OCI-LY7 (cell line): ENCODE measurements around the gene MED22. TPM values are rescaled to one million over a fixed set of nuclear protein-coding genes. Genes with fewer than 3 reads are reported as not detected.

ENCODE experiments used
- BruUV-seq: library from RNA; stranded (reverse); fragments of 400-500 nt; replicated peaks from 2 replicates; lab custom pipeline; 2021; lab: Mats Ljungman, UMichigan
- CTCF ChIA-PET: fragments of 300-600 bp; sonication (Branson Sonifier 250); formaldehyde crosslinking; loops from one replicate; lab custom pipeline; 2022; ENCODE audit warnings: antibody characterized with exemption; ENCODE audit not compliant: unreplicated experiment; lab: Charles Lee
- POLR2A ChIA-PET: fragments of 300-600 bp; sonication (Branson Sonifier 250); formaldehyde crosslinking; loops from one replicate; lab custom pipeline; 2022; ENCODE audit warnings: antibody characterized with exemption; lab: Charles Lee
- DNase-seq: peaks from one replicate; pipeline ENCODE4 v3.0.0-alpha.2; 2015; ENCODE audit warnings: low spot score
- H2AFZ ChIP-seq: fragments of 200-600 bp; sonication (generic), shearing (Covaris generic); 2 replicates; pipeline ENCODE4 v1.6.1; 2014; ENCODE audit warnings: mild to moderate bottlenecking, antibody characterized with exemption, low read length, moderate library complexity
- H3K27ac ChIP-seq: fragments of 200-600 bp; sonication (generic); 2 replicates; pipeline ENCODE4 v1.5.1; 2014; ENCODE audit warnings: mixed run types, low read depth, mild to moderate bottlenecking, moderate library complexity, low read length, inconsistent platforms; ENCODE audit not compliant: poor library complexity, severe bottlenecking
- H3K36me3 ChIP-seq: fragments of 200-600 bp; sonication (generic); 2 replicates; pipeline ENCODE4 v1.6.1; 2014; ENCODE audit warnings: mild to moderate bottlenecking, antibody characterized with exemption, low read length, moderate library complexity, mixed read lengths; ENCODE audit not compliant: insufficient read depth
- H3K4me1 ChIP-seq: fragments of 200-600 bp; sonication (generic); 2 replicates; pipeline ENCODE4 v1.5.1; 2014; ENCODE audit warnings: mild to moderate bottlenecking, low read length; ENCODE audit not compliant: insufficient read depth, poor library complexity, severe bottlenecking
- H3K4me2 ChIP-seq: fragments of 200-600 bp; sonication (generic); 2 replicates; pipeline ENCODE4 v1.6.1; 2014; ENCODE audit warnings: mild to moderate bottlenecking, low read length
- H3K4me3 ChIP-seq: fragments of 200-600 bp; sonication (generic); 2 replicates; pipeline ENCODE4 v1.5.1; 2014; ENCODE audit warnings: mild to moderate bottlenecking, low read depth, low read length; ENCODE audit not compliant: poor library complexity, severe bottlenecking
- H3K79me2 ChIP-seq: fragments of 200-600 bp; sonication (generic); 2 replicates; pipeline ENCODE4 v1.6.1; 2016; ENCODE audit warnings: low read depth, mild to moderate bottlenecking, low read length, moderate library complexity, mixed read lengths; ENCODE audit not compliant: insufficient read depth
- H3K9me2 ChIP-seq: fragments of 200-600 bp; sonication (generic); 2 replicates; pipeline ENCODE4 v1.6.1; 2016; ENCODE audit warnings: mild to moderate bottlenecking, low read length, mixed read lengths; ENCODE audit not compliant: insufficient read depth
- H3K9me3 ChIP-seq: fragments of 200-600 bp; sonication (generic); 2 replicates; pipeline ENCODE4 v1.6.1; 2014; ENCODE audit warnings: mild to moderate bottlenecking, mixed run types, low read length, mixed read lengths
- H4K20me1 ChIP-seq: fragments of 200-600 bp; sonication (generic); 2 replicates; pipeline ENCODE4 v1.6.1; 2014; ENCODE audit warnings: mild to moderate bottlenecking, antibody characterized with exemption, low read length, moderate library complexity, mixed read lengths; ENCODE audit not compliant: insufficient read depth
- EZH2phosphoT487 ChIP-seq: fragments of 200-600 bp; sonication (generic); IDR thresholded peaks from 2 replicates; pipeline ENCODE4 v1.6.1; 2018; ENCODE audit warnings: low read depth, borderline replicate concordance, mild to moderate bottlenecking, mixed run types, antibody characterized with exemption, low read length, moderate library complexity, mixed read lengths
- intact Hi-C: fragments of 100-400 bp; cut with micrococcal nuclease; formaldehyde crosslinking; loops from one replicate; pipeline ENCODE4 v1.10.0; 2022; ENCODE audit not compliant: unreplicated experiment
- total RNA-seq, 2 experiments: library from RNA; depleted of rRNA in 1 of 2; stranded (reverse); fragments of >200 nt in 1 of 2; shearing (Covaris generic) in 1 of 2; gene quantifications; 2 replicates each; pipeline ENCODE4 v1.2.3, GENCODE V29; 2014 to 2022
- TF ChIP-seq, protein P1 (sequence below): fragments of 200-600 bp; sonication (generic); conservative IDR thresholded peaks from 2 replicates; pipeline ENCODE4 v1.5.1; 2014; ENCODE audit warnings: mild to moderate bottlenecking, antibody characterized with exemption, low read length, moderate library complexity, mixed read lengths

Gene MED22
- total RNA-seq, 2 experiments from 2014 or later, result 52.0 to 62.1 TPM

- no peaks in the 10 kb centered on the region for H3K4me1 ChIP-seq
- BruUV-seq, result no TSS peak
- intact Hi-C loops, result no loop called here
- TF ChIP-seq, protein P1, sequence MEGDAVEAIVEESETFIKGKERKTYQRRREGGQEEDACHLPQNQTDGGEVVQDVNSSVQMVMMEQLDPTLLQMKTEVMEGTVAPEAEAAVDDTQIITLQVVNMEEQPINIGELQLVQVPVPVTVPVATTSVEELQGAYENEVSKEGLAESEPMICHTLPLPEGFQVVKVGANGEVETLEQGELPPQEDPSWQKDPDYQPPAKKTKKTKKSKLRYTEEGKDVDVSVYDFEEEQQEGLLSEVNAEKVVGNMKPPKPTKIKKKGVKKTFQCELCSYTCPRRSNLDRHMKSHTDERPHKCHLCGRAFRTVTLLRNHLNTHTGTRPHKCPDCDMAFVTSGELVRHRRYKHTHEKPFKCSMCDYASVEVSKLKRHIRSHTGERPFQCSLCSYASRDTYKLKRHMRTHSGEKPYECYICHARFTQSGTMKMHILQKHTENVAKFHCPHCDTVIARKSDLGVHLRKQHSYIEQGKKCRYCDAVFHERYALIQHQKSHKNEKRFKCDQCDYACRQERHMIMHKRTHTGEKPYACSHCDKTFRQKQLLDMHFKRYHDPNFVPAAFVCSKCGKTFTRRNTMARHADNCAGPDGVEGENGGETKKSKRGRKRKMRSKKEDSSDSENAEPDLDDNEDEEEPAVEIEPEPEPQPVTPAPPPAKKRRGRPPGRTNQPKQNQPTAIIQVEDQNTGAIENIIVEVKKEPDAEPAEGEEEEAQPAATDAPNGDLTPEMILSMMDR, result no peak
- TF ChIP-seq EZH2phosphoT487, result no peak
- H3K27ac ChIP-seq, result no peak overlapping the region
- no peaks in the 10 kb centered on the region for H3K9me2 ChIP-seq
- no peak overlapping the region for H3K4me3 ChIP-seq
- H3K4me2 ChIP-seq, result no peak overlapping the region
- H3K79me2 ChIP-seq, result no peaks in the 10 kb centered on the region
- DNase-seq, result no peak
- no peaks in the 10 kb centered on the region for H4K20me1 ChIP-seq
- no peaks in the 10 kb centered on the region for H3K36me3 ChIP-seq
- POLR2A ChIA-PET, result no interaction called here
- H3K9me3 ChIP-seq, result no peaks in the 10 kb centered on the region
- H2AFZ ChIP-seq, result no peak overlapping the region
- CTCF ChIA-PET, result no interaction called here
Observed at GRCh38 chr9:133315997-133316396, 31.9 kb downstream of the MED22 start.

GRCh38 chr9:133309608-133310007, 38.3 kb downstream of the MED22 start:
- no peaks in the 10 kb centered on the region for H3K4me1 ChIP-seq
- TF ChIP-seq, protein P1, result no peak
- TF ChIP-seq EZH2phosphoT487, result no peak
- no peak overlapping the region for H2AFZ ChIP-seq
- ChIA-PET POLR2A (no interaction called here), CTCF (no interaction called here)
- H3K9me3 ChIP-seq, result 0 out of 2 replicates have a peak, but pooled peaks cover 4% of the 10 kb centered on the region
- H3K4me2 ChIP-seq, result no peak overlapping the region
- H4K20me1 ChIP-seq, result no peaks in the 10 kb centered on the region
- intact Hi-C loops, result no loop called here
- H3K27ac ChIP-seq, result no peak overlapping the region
- DNase-seq, result no peak
- H3K79me2 ChIP-seq, result no peaks in the 10 kb centered on the region
- BruUV-seq, result no TSS peak
- no peak overlapping the region for H3K4me3 ChIP-seq
- H3K36me3 ChIP-seq, result no peaks in the 10 kb centered on the region
- no peaks in the 10 kb centered on the region for H3K9me2 ChIP-seq

DNA sequence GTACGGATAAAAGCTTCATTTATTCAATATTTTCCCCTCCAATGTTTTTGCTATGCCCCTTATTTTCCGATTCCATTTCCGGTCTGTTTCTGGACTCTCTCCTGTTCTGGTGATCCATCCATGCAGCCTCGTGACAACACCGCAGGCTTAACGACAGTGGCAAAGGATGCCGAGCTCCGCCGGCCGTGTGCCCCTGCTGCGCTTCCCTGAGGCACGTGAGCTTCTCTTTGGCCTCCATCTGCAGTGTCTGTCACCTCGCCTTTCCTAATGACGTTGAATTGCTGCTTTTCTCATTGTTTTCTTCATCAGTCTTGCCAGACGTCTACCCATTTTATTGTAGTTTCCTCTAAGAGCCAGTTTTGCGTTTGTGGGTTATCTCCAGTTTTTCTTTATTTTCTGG, 40.6 kb downstream of the MED22 start:
- Histone ChIP-seq H3K4me1 (no peaks in the 10 kb centered on the region), H3K36me3 (no peaks in the 10 kb centered on the region), H3K4me2 (no peak overlapping the region), H3K9me2 (no peaks in the 10 kb centered on the region), H4K20me1 (no peaks in the 10 kb centered on the region), H3K9me3 (0 out of 2 replicates have a peak, but pooled peaks cover 4% of the 10 kb centered on the region), H2AFZ (no peak overlapping the region), H3K79me2 (no peaks in the 10 kb centered on the region), H3K27ac (no peak overlapping the region), H3K4me3 (no peak overlapping the region)
- no peak for DNase-seq
- intact Hi-C loops, result no loop called here
- ChIA-PET CTCF (no interaction called here), POLR2A (interaction anchor here (0.6 to 0.8 kb wide), 2 partner anchors 19 to 93 kb away, joined by 3 read pairs; no protein-coding TSS in a partner anchor)
- BruUV-seq, result no TSS peak
- TF ChIP-seq, protein P1, result no peak
- TF ChIP-seq EZH2phosphoT487, result no peak
